ENCODE results near the gene NR0B1.

The NR0B1 gene

DNA sequence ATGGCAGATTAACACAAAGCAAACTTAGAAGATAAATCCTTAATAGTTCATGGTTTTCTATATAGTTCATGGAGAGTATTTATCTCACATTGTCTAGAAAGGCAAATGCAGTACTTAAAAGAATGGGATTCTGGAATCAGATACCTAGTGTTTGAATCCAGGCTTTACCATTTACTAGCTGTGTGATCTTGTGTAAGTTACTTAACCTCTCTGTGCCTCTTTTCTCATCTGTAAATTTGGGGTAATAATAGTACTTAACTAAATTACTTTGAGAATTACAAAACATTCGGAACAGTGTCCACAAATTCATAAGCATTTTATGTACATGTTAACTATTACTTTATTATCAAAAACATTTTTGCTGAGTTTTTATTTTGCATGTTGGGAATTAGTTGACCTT is 46.4 kb downstream of the NR0B1 start:
- DNase-seq (ENCODE audit: low read depth) = no peak

DNA sequence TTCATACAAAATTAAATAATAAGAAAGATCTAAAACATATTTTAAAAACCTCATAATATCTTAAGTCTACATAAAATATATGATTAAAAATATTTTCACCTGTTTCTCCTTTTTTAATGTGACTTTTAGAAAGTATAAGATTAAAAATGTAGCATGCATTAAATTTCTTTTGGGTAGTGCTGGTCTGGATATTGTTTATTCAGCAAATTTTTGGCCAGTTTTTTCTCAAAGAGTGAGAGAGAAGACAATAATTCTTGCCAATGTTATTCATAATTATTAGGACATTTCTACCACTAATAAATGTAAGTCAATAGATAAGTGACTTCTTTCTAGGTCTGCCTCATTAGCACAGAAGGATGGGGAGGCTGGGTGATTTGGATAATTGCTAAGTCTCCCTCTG is 48.2 kb downstream of the NR0B1 start:
- no peak for DNase-seq (ENCODE audit: low read depth)

GRCh38 chrX:30259927-30260326 is 49.3 kb downstream of the NR0B1 start:
- no peak for DNase-seq (ENCODE audit: low read depth)

Measured in activated T-cell treated with anti-CD3 and anti-CD28 coated beads for 48 hours (primary cell).